Upper lobe of left lung (tissue), 6 donors: Measurements from ENCODE around the gene NBPF20. TPM values are rescaled to one million over a fixed set of nuclear protein-coding genes. Genes with fewer than 3 reads are reported as not detected.
A peak's percentile ranks its signal among the peaks of the same experiment; 100 is the strongest.
"Not testable (repeated sequence)": the region's sequence is repeated elsewhere in the genome, so short reads cannot be mapped to it uniquely, and the experiment has no call there.

ENCODE experiments used
- ATAC-seq, 2 donors: fragments of 200-7000 bp; cut with Tn5 transposase; one replicate each; pipeline ENCODE4 v1.9.1; 2022; ENCODE audit warnings: mild to moderate bottlenecking in 2 of 2, moderate library complexity in 2 of 2; ENCODE audit not compliant: low FRiP score in 2 of 2
- DNase-seq, 2 donors: peaks; one replicate each; pipeline ENCODE4 v3.0.0-alpha.2; 2019 to 2020
- H3K27ac ChIP-seq, 4 donors: fragments of 200-600 bp; sonication (generic); one replicate each; pipeline ENCODE4 v1.5.1; 2016 to 2019
- H3K27me3 ChIP-seq, 4 donors: fragments of 200-600 bp; sonication (generic); one replicate each; pipeline ENCODE4 v1.5.1; 2017 to 2019
- H3K36me3 ChIP-seq, 4 donors: fragments of 200-600 bp; sonication (generic); one replicate each; pipeline ENCODE4 v1.5.1; 2016 to 2019
- H3K4me1 ChIP-seq, 4 donors: fragments of 200-600 bp; sonication (generic); one replicate each; pipeline ENCODE4 v1.5.1; 2018 to 2019
- H3K4me3 ChIP-seq, 4 donors: fragments of 200-600 bp; sonication (generic); one replicate each; pipeline ENCODE4 v1.5.1; 2017 to 2019; ENCODE audit warnings: mild to moderate bottlenecking in 2 of 4, moderate library complexity in 1 of 4
- H3K9me3 ChIP-seq, 4 donors: fragments of 200-600 bp; sonication (generic); one replicate each; pipeline ENCODE4 v1.5.1; 2018 to 2019
- CTCF ChIP-seq, 6 experiments: fragments of 450-650 bp in 4 of 6; fragments of 200-600 bp in 2 of 6; sonication (generic) in 2 of 6; IDR thresholded peaks; one replicate each; pipeline ENCODE4 v1.5.1; 2016 to 2019; ENCODE audit warnings: antibody characterized with exemption in 6 of 6
- POLR2A ChIP-seq, 4 donors: fragments of 450-650 bp; IDR thresholded peaks; one replicate each; pipeline ENCODE4 v1.5.1; 2016 to 2017; ENCODE audit warnings: antibody characterized with exemption in 4 of 4, mild to moderate bottlenecking in 2 of 4
- POLR2AphosphoS5 ChIP-seq, 2 donors: sonication (generic); formaldehyde crosslinking; IDR thresholded peaks; one replicate each; pipeline ENCODE4 v1.5.1; 2017; ENCODE audit warnings: antibody characterized with exemption in 2 of 2
- WGBS, 2 donors: methylation state at CpG; one replicate each; pipeline ENCODE4 v1.1.5; 2017 to 2018; 5-methylcytosine and 5-hydroxymethylcytosine counted together
- total RNA-seq, 6 donors: library from RNA; depleted of rRNA in 4 of 6; stranded (reverse); fragments of >200 nt in 4 of 6; gene quantifications; one replicate each; pipeline versions ENCODE4 v1.1.0 to v1.2.1, GENCODE V29; 2016 to 2021
- donor health status: DM: no; HTN: no; CAD: no; lungs with moderate emphysema.
- donor health status: DM: no; HTN: yes; CAD: no; lungs with severe emphysema.

The NBPF20 gene
- total RNA-seq, result 1 to 10 TPM; 1.8 to 9.4 (median 2.5) TPM

DNA sequence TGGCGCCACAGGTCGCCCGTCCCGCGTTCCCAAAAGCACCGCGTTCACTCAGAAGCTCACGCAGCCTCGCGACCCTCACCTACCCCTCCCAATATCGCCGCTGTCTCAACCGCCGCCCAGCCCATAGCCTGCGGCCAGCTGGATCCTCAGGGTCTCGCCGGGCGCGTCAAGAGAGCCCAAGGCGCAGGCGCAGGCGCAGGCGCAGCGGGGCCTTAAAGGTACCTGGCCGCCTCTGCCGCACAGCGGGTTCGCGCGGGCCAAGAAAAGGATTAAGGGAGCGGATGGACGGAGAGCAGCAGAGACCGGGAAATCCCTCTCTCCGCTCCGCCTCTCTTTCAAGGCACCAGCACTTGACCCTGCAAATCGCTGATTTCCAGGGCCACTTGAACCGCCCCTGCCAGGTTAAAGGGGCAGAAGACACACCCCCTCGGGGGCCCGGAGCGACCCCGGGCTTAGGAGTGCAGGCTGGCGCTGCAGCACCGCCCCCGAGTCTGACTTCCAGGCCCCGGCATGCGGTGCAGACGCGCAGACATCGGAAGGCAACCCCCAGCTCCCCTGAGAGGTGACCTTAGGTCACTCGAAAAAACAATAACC lies at the start of gene NBPF20:
TSS of gene NBPF20 (minus strand) at position 168 of the 594 bp plus-strand sequence. CDS start 20,331 bp downstream, outside the sequence.
- peak within 1 kb of the TSS; percentile 61 to 85 (median 70) for H3K4me3 ChIP-seq
- peak; percentile 80 to 97 for DNase-seq
- peak; percentile 85 to 100 for ATAC-seq
- WGBS, 2 donors, result 0 to 1% methylated on average over 39 to 40 of the region's 50 CpGs
- H3K27ac ChIP-seq, result peak within 1 kb of the TSS in 3 of 4 donors; percentile 42 to 79 (median 75)
- TF ChIP-seq CTCF (IDR thresholded peaks at IDR 0.05), result no peak
- TF ChIP-seq POLR2AphosphoS5 (IDR thresholded peaks at IDR 0.05), result peak in 1 of 2 donors; percentile 75
- peak in 1 of 4 donors; percentile 67 for TF ChIP-seq POLR2A (IDR thresholded peaks at IDR 0.05)
- peaks cover 0 to 4% (median 1%) of the 10 kb centered on the region in 4 donors for H3K27me3 ChIP-seq
- H3K9me3 ChIP-seq, result peaks cover 0 to 8% (median 3%) of the 10 kb centered on the region in 4 donors
- H3K36me3 ChIP-seq, result no peaks in the 10 kb centered on the region
- peaks cover 5 to 14% (median 10%) of the 10 kb centered on the region in 4 donors for H3K4me1 ChIP-seq

- not testable (repeated sequence) for H3K27ac ChIP-seq, H3K27me3 ChIP-seq, H3K36me3 ChIP-seq, H3K4me1 ChIP-seq, H3K9me3 ChIP-seq, DNase-seq, ATAC-seq, H3K4me3 ChIP-seq
- 80% methylated on average over 2 of the region's 8 CpGs; no CpG with 5 or more reads in 1 of the 2 donors for WGBS, 2 donors
These were observed 49.5 kb upstream of the NBPF20 start for GRCh38 chr1:145474837-145475368.

GRCh38 chr1:145472731-145473130 lies 47.3 kb upstream of the NBPF20 start:
- H3K4me1 ChIP-seq, H3K36me3 ChIP-seq, H3K9me3 ChIP-seq, H3K27ac ChIP-seq, H3K4me3 ChIP-seq, ATAC-seq, H3K27me3 ChIP-seq, DNase-seq: not testable (repeated sequence)
- WGBS, 2 donors, result 63% methylated on average over 1 of the region's 2 CpGs; no CpG with 5 or more reads in 1 of the 2 donors

- H3K4me3 ChIP-seq, ATAC-seq, H3K36me3 ChIP-seq, H3K4me1 ChIP-seq, H3K9me3 ChIP-seq, H3K27me3 ChIP-seq, H3K27ac ChIP-seq, DNase-seq: not testable (repeated sequence)
- 80 to 86% methylated on average over 6 of the region's 6 CpGs for WGBS, 2 donors
These were observed 46.0 kb upstream of the NBPF20 start for GRCh38 chr1:145471365-145471764.

DNA sequence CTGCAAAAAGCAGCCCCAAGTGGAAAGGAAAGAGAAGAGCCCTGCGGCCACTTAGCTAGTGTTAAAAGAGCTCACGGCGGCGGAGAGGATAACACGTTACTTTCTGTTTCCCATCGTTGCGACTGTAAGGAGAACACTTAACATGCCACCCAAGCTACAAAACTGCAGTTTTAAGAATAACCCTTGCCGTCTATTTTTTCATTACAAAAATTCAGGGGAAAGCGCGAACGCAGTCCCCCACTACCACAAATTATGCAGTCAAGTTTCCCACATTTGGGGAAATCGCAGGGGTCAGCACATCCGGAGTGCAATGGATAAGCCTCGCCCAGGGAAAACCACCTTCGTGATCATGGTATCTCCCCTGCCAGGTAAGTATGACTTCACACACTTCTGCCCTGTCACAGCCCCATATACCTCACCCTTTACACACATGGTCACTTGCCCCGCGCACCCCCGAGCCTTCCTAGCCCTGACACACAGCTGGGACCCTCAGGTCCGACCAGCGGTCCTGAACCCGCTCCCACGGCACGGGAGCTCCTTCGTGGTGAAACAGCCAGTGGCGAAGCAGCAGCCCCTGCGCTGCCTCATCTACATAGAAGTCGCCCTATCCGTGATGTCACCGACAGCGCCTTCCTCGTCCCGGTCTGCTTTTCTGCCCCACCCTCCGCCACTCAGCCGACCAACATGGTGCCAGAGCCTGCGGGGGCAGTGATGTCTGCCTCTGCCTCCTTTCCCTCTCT lies 40.2 kb upstream of the NBPF20 start:
- peak; percentile 52 to 94 for TF ChIP-seq POLR2AphosphoS5 (IDR thresholded peaks at IDR 0.05)
- peak in 3 of 4 donors; percentile 38 to 80 (median 73) for TF ChIP-seq POLR2A (IDR thresholded peaks at IDR 0.05)
- H3K36me3 ChIP-seq, H3K9me3 ChIP-seq, H3K4me1 ChIP-seq, H3K27me3 ChIP-seq: not testable (repeated sequence)
- DNase-seq (peak; percentile 33 to 77), ATAC-seq (peak; percentile 93)
- H3K27ac ChIP-seq, result peak overlapping the region in 2 of 4 donors; percentile 43 to 64
- 0 to 3% methylated on average over 15 to 18 of the region's 35 CpGs for WGBS, 2 donors
- peak overlapping the region in 3 of 4 donors; percentile 39 to 49 (median 44) for H3K4me3 ChIP-seq

GRCh38 chr1:145464708-145465336 lies 39.4 kb upstream of the NBPF20 start:
- H3K36me3 ChIP-seq, H3K27me3 ChIP-seq, H3K27ac ChIP-seq, H3K4me1 ChIP-seq, DNase-seq, H3K9me3 ChIP-seq: not testable (repeated sequence)
- 7 to 18% methylated on average over 5 to 6 of the region's 21 CpGs for WGBS, 2 donors
- ATAC-seq, result peak; percentile 1 to 22
- peak overlapping the region in 3 of 4 donors; percentile 39 to 49 (median 44) for H3K4me3 ChIP-seq

DNA sequence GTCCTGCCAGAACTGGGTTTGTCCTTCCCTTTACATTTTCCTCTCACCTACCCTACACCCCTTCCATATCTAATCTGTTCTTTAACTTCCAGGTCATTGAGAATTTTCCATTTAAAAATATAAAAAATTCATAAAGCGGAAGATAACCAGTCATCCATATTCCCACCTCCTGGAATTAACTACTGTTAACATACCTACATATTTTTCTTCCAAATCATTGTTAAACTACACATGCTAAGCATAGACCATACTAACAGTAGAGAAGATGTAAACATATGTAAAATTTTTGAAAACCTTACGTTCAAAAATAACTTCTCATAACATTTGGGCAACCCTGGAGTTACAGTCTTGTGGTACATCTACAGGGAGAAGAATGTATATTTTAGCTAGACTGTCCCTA lies 38.6 kb upstream of the NBPF20 start:
- H3K4me3 ChIP-seq, H3K27me3 ChIP-seq, H3K27ac ChIP-seq, ATAC-seq, H3K9me3 ChIP-seq, H3K4me1 ChIP-seq, DNase-seq, H3K36me3 ChIP-seq: not testable (repeated sequence)
- 85 to 92% methylated on average over 2 of the region's 2 CpGs for WGBS, 2 donors

- H3K4me1 ChIP-seq, DNase-seq, H3K27me3 ChIP-seq, H3K9me3 ChIP-seq, H3K36me3 ChIP-seq, H3K27ac ChIP-seq, ATAC-seq, H3K4me3 ChIP-seq: not testable (repeated sequence)
- WGBS, 2 donors, result 33 to 57% methylated on average over 8 to 10 of the region's 10 CpGs
These were observed 35.3 kb upstream of the NBPF20 start for GRCh38 chr1:145460684-145461083.

DNA sequence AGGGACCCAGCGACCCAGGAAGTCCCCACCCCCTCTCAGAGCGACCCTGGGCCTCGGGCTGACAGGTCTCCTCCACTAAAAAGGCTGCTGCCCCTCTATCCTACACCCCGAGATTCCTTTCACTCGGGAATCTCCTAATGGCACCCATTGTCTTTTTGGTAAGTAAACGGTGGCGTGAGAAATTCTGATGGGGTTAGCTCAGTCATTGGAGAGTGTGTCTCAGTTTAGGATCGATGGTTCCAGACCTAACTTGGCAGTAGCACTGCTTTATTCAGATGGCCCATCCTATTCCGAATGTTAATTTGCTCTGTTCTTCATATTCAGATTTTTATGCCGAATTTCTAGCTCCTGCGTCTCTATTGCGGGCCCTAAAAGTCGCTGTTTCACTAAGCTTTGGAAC lies 34.6 kb upstream of the NBPF20 start:
- not testable (repeated sequence) for DNase-seq, H3K9me3 ChIP-seq, H3K4me3 ChIP-seq, H3K4me1 ChIP-seq, H3K27ac ChIP-seq, H3K36me3 ChIP-seq, H3K27me3 ChIP-seq
- ATAC-seq, result peak in 1 of 2 donors; percentile 54
- WGBS, 2 donors, result 6 to 10% methylated on average over 8 to 10 of the region's 13 CpGs

- no CpG with 5 or more reads among the region's 27 CpGs for WGBS, 2 donors
- DNase-seq, H3K4me1 ChIP-seq, H3K36me3 ChIP-seq, H3K9me3 ChIP-seq, H3K27me3 ChIP-seq, H3K4me3 ChIP-seq, H3K27ac ChIP-seq: not testable (repeated sequence)
- peak in 1 of 2 donors; percentile 61 for ATAC-seq
These were observed 34.2 kb upstream of the NBPF20 start for GRCh38 chr1:145459591-145459990.

DNA sequence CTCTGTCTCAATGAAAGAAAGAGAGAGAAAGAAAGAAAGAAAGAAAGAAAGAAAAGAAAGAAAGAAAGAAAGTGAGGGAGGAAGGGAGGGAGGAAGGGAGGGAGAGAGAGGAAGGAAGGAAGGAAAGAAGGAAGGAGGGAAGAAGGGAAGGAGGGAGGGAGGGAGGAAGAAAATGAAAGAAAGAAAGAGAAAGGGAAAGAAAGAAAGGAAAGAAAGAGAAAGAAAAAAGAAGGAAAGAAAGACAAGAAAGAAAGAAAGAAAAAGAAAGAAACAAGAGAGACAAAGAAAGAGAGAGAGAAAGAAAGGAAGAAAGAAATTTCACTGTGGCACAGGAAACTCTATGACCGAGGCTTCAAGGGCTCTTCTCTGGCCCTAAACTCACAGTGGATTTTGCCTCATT lies 33.7 kb upstream of the NBPF20 start:
- not testable (repeated sequence) for H3K9me3 ChIP-seq, H3K27ac ChIP-seq, H3K4me1 ChIP-seq, H3K36me3 ChIP-seq, H3K4me3 ChIP-seq, ATAC-seq, H3K27me3 ChIP-seq, DNase-seq
- WGBS, 2 donors, result 40 to 67% methylated on average over 1 of the region's 1 CpG
